Testis (tissue), 2 donors: ENCODE measurements around the gene EXD3.

Experiments
- CTCF ChIP-seq, 3 experiments: fragments of 450-650 bp in 2 of 3; fragments of 200-600 bp in 1 of 3; sonication (generic) in 1 of 3; IDR thresholded peaks; one replicate each; pipeline ENCODE4 v1.5.1; 2016 to 2019; ENCODE audit warnings: antibody characterized with exemption in 3 of 3, mild to moderate bottlenecking in 2 of 3, moderate library complexity in 1 of 3
- POLR2A ChIP-seq: fragments of 450-650 bp; IDR thresholded peaks from one replicate; pipeline ENCODE4 v1.6.1; 2017; ENCODE audit warnings: antibody characterized with exemption, mild to moderate bottlenecking, moderate library complexity

- TF ChIP-seq CTCF (IDR thresholded peaks at IDR 0.05) (no peak), POLR2A (no peak)
Observed at GRCh38 chr9:137351781-137352501, 71.0 kb downstream of the EXD3 start.
